ENCODE data around the gene MYH9.

The MYH9 gene

DNA sequence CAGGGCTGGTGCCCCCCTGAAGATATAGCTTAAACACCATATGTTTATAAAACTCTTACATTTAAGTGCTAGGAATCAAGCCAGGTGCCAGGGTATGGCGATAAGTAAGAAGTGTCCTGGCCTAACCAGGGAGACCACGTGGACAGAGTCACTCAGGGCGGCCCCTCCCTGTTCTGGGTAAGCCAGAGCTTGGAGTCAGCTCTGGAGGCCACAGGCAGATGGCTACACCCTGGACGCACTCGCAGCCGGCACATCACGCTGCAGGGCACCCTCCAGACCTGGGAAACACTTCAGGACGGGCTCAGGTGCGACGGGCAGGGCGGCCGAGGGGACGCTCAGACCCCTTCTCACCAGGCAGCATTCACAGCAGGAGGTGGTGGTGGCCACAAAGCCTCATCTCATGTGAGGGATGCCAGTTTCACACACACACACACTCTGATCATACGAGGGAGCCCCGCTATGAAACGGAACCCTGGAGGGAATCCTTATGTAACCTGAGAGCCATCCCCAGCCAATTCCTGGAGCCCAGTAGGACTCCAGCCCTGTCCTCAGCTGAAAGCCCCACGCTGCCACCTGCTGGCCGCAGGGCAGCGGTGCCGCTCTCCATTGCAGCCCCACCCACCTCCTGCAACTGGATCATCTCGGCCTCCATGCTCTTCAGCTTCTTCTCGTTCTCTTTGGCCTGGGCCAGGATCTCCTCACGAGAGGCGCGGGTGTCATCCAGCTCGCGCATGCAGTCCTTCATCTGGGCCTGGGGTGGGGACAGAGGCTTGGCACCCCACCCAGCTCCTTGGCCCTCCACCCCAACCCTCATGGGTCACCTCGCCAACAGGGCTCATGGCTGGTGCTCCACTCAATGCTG is 101.4 kb downstream of the MYH9 start:
- CTCF ChIA-PET = interaction anchor here (0.6 to 16.0 kb wide), 16 partner anchors 10 to 201 kb away, joined by 3 to 202 read pairs (median 5); partner anchors contain the start of gene APOL2
- no peak overlapping the region for H3K4me3 ChIP-seq (ENCODE audit: low read depth, low read length)
- DNase-seq (ENCODE audit: low read depth, low spot score) = no peak
- TF ChIP-seq, protein P1, sequence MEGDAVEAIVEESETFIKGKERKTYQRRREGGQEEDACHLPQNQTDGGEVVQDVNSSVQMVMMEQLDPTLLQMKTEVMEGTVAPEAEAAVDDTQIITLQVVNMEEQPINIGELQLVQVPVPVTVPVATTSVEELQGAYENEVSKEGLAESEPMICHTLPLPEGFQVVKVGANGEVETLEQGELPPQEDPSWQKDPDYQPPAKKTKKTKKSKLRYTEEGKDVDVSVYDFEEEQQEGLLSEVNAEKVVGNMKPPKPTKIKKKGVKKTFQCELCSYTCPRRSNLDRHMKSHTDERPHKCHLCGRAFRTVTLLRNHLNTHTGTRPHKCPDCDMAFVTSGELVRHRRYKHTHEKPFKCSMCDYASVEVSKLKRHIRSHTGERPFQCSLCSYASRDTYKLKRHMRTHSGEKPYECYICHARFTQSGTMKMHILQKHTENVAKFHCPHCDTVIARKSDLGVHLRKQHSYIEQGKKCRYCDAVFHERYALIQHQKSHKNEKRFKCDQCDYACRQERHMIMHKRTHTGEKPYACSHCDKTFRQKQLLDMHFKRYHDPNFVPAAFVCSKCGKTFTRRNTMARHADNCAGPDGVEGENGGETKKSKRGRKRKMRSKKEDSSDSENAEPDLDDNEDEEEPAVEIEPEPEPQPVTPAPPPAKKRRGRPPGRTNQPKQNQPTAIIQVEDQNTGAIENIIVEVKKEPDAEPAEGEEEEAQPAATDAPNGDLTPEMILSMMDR (IDR thresholded peaks at IDR 0.05; ENCODE audit: insufficient read depth, low read length, missing control alignments) = peak; percentile 88
- POLR2A ChIA-PET = interaction anchor here (0.6 kb wide), 1 partner anchor 43 kb away, joined by 4 read pairs; no protein-coding TSS in a partner anchor

DNA sequence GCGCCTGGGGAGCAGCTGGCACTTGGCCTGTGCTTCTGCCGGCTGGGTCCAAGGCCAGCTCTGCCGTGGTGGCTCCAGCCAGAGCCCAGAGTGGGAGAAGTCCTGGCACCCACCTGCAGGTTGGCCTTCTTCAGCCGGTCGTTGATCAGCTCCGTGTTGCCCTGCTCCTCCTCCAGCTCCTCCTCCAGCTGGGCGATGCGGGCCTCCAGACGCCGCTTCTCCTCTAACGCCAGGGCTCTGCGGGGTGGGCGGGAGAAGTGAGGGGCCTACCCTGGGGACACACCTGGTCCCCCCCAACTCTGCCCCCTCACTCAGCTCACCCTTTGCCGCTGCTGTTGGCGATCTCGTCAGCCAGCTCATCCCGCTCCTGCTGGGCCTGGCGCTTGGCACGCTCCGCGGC is 102.2 kb downstream of the MYH9 start:
- no peak for DNase-seq (ENCODE audit: low read depth, low spot score)
- TF ChIP-seq, protein P1 (IDR thresholded peaks at IDR 0.05; ENCODE audit: insufficient read depth, low read length, missing control alignments) = no peak
- H3K4me3 ChIP-seq (ENCODE audit: low read depth, low read length) = no peak overlapping the region
- POLR2A ChIA-PET = no interaction called here
- CTCF ChIA-PET = interaction anchor here (0.7 to 16.0 kb wide), 13 partner anchors 9 to 202 kb away, joined by 3 to 202 read pairs (median 5); partner anchors contain the start of gene APOL2

GRCh38 chr22:36285017-36285416 is 102.8 kb downstream of the MYH9 start:
- H3K4me3 ChIP-seq (ENCODE audit: low read depth, low read length) = no peak overlapping the region
- POLR2A ChIA-PET = no interaction called here
- DNase-seq (ENCODE audit: low read depth, low spot score) = no peak
- CTCF ChIA-PET = interaction anchor here (0.9 to 16.0 kb wide), 7 partner anchors 9 to 202 kb away, joined by 3 to 202 read pairs (median 6); partner anchors contain the start of gene APOL2
- TF ChIP-seq, protein P1 (IDR thresholded peaks at IDR 0.05; ENCODE audit: insufficient read depth, low read length, missing control alignments) = no peak

- TF ChIP-seq, protein P1 (IDR thresholded peaks at IDR 0.05; ENCODE audit: insufficient read depth, low read length, missing control alignments) = no peak
- ChIA-PET CTCF (interaction anchor here (0.7 to 16.0 kb wide), 5 partner anchors 8 to 44 kb away, joined by 3 to 202 read pairs (median 4); partner anchors contain the start of gene APOL2), POLR2A (no interaction called here)
- no peak for DNase-seq (ENCODE audit: low read depth, low spot score)
- H3K4me3 ChIP-seq (ENCODE audit: low read depth, low read length) = no peak overlapping the region
These were observed 103.6 kb downstream of the MYH9 start for GRCh38 chr22:36284171-36284571.

DNA sequence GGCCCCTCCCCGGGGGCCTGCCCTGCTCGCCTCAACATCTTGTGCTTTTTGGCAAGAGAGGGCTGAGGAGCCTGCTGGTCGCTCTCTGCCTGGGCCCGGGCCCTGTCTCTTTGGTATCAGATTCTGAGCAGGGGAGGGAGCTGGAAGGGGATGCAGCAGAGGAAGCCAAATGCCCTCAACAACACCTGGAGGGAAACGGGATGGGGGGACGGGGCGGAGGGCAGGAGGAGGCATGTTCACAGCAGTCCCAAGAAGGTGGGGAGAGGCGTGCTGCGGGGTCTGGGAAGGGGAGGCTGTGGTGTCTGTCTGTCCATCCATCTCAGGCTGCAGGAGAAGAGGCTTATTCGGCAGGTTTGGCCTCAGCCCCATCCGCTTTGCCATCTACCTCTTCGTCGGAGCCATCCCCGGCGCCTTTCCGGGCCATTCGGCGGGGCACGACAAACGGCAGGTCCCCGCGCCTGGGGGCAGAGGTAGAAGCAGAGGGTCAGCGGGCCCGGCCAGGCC is 105.4 kb downstream of the MYH9 start:
- no peak overlapping the region for H3K4me3 ChIP-seq (ENCODE audit: low read depth, low read length)
- ChIA-PET POLR2A (interaction anchor here (0.6 to 0.7 kb wide), 2 partner anchors 10 to 11 kb away, joined by 3 to 4 read pairs; no protein-coding TSS in a partner anchor), CTCF (interaction anchor here (1.8 to 16.0 kb wide), 2 partner anchors 19 to 43 kb away, joined by 4 to 202 read pairs; partner anchors contain the start of gene APOL2)
- TF ChIP-seq, protein P1 (IDR thresholded peaks at IDR 0.05; ENCODE audit: insufficient read depth, low read length, missing control alignments) = no peak
- DNase-seq (ENCODE audit: low read depth, low spot score) = no peak

All from AG04449 (cell line).